Coronary artery (tissue), 2 donors: ENCODE results near the gene LRRN4.

Source experiments
- DNase-seq: peaks from one replicate; pipeline ENCODE4 v3.0.0-alpha.2; 2017; ENCODE audit warnings: low spot score
- H3K27ac ChIP-seq, 2 donors: fragments of 200-600 bp; sonication (generic); one replicate each; pipeline ENCODE4 v1.5.1; 2016 to 2019
- H3K4me3 ChIP-seq: fragments of 200-600 bp; sonication (generic); 2 replicates; pipeline ENCODE4 v1.5.1; 2016; ENCODE audit warnings: mild to moderate bottlenecking, moderate library complexity
- CTCF ChIP-seq: fragments of 200-600 bp; sonication (generic); IDR thresholded peaks from one replicate; pipeline ENCODE4 v1.5.1; 2019; ENCODE audit warnings: antibody characterized with exemption

LRRN4 gene

GRCh38 chr20:5990946-5991345 is 62.9 kb downstream of the LRRN4 start:
- TF ChIP-seq CTCF, result no peak

More at GRCh38 chr20:5990946-5991345, 62.9 kb downstream of the LRRN4 start:
- no peak for DNase-seq
- no peak overlapping the region for H3K4me3 ChIP-seq
- H3K27ac ChIP-seq, result no peak overlapping the region
